Colonic mucosa (tissue), 4 donors: ENCODE measurements around the gene MYO9B. TPM values are rescaled to one million over a fixed set of nuclear protein-coding genes. Genes with fewer than 3 reads are reported as not detected.
"Not testable (repeated sequence)": the region's sequence is repeated elsewhere in the genome, so short reads cannot be mapped to it uniquely, and the experiment has no call there.

ENCODE experiments used
- DNase-seq: peaks from one replicate; pipeline ENCODE4 v3.0.0-alpha.2; 2020
- H3K27ac ChIP-seq: fragments of 200-600 bp; one replicate; pipeline ENCODE4 v1.8.0; 2021
- H3K27me3 ChIP-seq: fragments of 200-600 bp; one replicate; pipeline ENCODE4 v1.8.0; 2021
- H3K36me3 ChIP-seq: fragments of 200-600 bp; one replicate; pipeline ENCODE4 v1.8.0; 2021
- H3K4me1 ChIP-seq: fragments of 200-600 bp; one replicate; pipeline ENCODE4 v1.8.0; 2021; ENCODE audit warnings: mild to moderate bottlenecking
- H3K4me3 ChIP-seq: fragments of 200-600 bp; one replicate; pipeline ENCODE4 v1.8.0; 2021
- H3K9ac ChIP-seq, 2 donors: one replicate each; pipeline ENCODE4 v1.7.0; 2013; ENCODE audit warnings: control low read depth in 2 of 2, low read depth in 2 of 2, low read length in 2 of 2
- H3K9me3 ChIP-seq: fragments of 200-600 bp; one replicate; pipeline ENCODE4 v1.8.0; 2021
- intact Hi-C: fragments of 100-400 bp; cut with DNase I; formaldehyde crosslinking; loops from one replicate; pipeline ENCODE4 v1.14.1; 2022
- total RNA-seq, 2 donors: library from RNA; stranded (reverse); fragmentation: NEBNext Ultra II Directional in 1 of 2; extraction: Animal tissue kit (Norgen Biotek cat#: 25700) in 1 of 2; gene quantifications; one replicate each; pipeline ENCODE4 v1.2.1, GENCODE V29; 2021
- TF ChIP-seq, protein P1 (sequence below): fragments of 200-600 bp; IDR thresholded peaks from one replicate; pipeline ENCODE4 v1.8.0; 2022; ENCODE audit warnings: antibody characterized with exemption, mild to moderate bottlenecking
- donor health status: healthy.
- donor health status: DM: no; HTN: no; CAD: no.
- donor health status: DM: no; HTN: no; CAD: no.

Gene MYO9B
- total RNA-seq, 2 donors from 2014 or later, result 56.5 to 89.2 TPM

GRCh38 chr19:17138937-17139598 lies 63.5 kb downstream of the MYO9B start:
- DNase-seq, result no peak
- intact Hi-C loops, result no loop called here
- Histone ChIP-seq H3K27me3 (no peaks in the 10 kb centered on the region), H3K4me1 (no peaks in the 10 kb centered on the region), H3K27ac (no peak overlapping the region), H3K9ac (no peak overlapping the region), H3K36me3 (no peaks in the 10 kb centered on the region), H3K4me3 (no peak overlapping the region), H3K9me3 (no peaks in the 10 kb centered on the region)
- TF ChIP-seq, protein P1, sequence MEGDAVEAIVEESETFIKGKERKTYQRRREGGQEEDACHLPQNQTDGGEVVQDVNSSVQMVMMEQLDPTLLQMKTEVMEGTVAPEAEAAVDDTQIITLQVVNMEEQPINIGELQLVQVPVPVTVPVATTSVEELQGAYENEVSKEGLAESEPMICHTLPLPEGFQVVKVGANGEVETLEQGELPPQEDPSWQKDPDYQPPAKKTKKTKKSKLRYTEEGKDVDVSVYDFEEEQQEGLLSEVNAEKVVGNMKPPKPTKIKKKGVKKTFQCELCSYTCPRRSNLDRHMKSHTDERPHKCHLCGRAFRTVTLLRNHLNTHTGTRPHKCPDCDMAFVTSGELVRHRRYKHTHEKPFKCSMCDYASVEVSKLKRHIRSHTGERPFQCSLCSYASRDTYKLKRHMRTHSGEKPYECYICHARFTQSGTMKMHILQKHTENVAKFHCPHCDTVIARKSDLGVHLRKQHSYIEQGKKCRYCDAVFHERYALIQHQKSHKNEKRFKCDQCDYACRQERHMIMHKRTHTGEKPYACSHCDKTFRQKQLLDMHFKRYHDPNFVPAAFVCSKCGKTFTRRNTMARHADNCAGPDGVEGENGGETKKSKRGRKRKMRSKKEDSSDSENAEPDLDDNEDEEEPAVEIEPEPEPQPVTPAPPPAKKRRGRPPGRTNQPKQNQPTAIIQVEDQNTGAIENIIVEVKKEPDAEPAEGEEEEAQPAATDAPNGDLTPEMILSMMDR, result no peak

- DNase-seq, H3K36me3 ChIP-seq, intact Hi-C loops, H3K27ac ChIP-seq, H3K27me3 ChIP-seq, H3K4me3 ChIP-seq, H3K4me1 ChIP-seq, H3K9me3 ChIP-seq, H3K9ac ChIP-seq: not testable (repeated sequence)
These were observed 69.2 kb downstream of the MYO9B start for GRCh38 chr19:17144771-17145170.

DNA sequence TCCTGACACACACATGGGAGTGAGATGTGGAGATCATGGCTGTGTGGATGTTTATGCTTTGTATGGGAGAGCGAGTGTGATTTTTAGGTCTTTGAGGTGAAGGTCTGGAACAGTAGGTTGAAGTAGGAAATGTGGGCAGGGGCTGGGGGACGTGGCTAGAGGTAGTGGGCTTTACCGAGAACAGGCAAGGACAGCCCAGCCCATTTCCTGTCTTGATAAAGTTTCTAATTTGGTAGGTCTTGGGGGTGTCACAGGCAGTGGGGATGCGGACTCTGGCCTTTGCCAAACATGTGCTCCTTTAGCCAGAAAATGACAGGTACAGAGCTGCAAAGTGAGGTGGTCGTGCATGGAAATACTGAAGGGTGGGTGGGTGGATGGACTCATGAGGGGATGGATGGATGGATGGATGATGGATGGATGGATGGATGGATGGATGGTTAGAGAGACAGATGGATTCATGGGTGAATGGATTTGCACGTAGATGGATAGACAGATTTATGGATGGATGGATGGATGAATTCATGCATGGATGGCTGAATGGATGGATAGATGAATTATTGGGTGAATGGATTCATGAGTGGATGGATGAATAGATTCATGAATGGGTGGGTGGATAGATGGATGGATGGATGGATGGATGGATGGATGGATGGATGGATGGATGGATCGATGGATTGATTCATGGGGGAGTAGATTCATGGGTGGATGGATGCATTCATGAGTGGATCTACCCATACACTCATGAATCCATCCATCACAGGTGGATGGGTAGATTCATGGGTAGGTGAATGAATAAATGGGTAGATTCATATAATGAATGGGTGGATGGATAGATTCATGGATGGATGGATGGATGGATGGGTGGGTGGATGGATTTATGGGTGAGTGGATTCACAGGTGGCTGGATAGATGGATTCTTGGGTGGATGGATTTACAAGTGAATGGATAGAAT lies 70.2 kb downstream of the MYO9B start:
- no peaks in the 10 kb centered on the region for H3K9me3 ChIP-seq
- TF ChIP-seq, protein P1, result no peak
- intact Hi-C loops, result no loop called here
- no peaks in the 10 kb centered on the region for H3K36me3 ChIP-seq
- no peaks in the 10 kb centered on the region for H3K27me3 ChIP-seq
- DNase-seq, result no peak
- H3K4me1 ChIP-seq, result no peaks in the 10 kb centered on the region
- no peak overlapping the region for H3K9ac ChIP-seq
- no peak overlapping the region for H3K4me3 ChIP-seq
- no peak overlapping the region for H3K27ac ChIP-seq

- no peak overlapping the region for H3K9ac ChIP-seq
- H3K4me1 ChIP-seq, result no peaks in the 10 kb centered on the region
- TF ChIP-seq, protein P1, result no peak
- H3K27me3 ChIP-seq, result no peaks in the 10 kb centered on the region
- no peak overlapping the region for H3K4me3 ChIP-seq
- H3K27ac ChIP-seq, result no peak overlapping the region
- no peaks in the 10 kb centered on the region for H3K9me3 ChIP-seq
- DNase-seq, result no peak
- intact Hi-C loops, result no loop called here
- H3K36me3 ChIP-seq, result no peaks in the 10 kb centered on the region
These were observed 72.6 kb downstream of the MYO9B start for GRCh38 chr19:17148130-17148529.

DNA sequence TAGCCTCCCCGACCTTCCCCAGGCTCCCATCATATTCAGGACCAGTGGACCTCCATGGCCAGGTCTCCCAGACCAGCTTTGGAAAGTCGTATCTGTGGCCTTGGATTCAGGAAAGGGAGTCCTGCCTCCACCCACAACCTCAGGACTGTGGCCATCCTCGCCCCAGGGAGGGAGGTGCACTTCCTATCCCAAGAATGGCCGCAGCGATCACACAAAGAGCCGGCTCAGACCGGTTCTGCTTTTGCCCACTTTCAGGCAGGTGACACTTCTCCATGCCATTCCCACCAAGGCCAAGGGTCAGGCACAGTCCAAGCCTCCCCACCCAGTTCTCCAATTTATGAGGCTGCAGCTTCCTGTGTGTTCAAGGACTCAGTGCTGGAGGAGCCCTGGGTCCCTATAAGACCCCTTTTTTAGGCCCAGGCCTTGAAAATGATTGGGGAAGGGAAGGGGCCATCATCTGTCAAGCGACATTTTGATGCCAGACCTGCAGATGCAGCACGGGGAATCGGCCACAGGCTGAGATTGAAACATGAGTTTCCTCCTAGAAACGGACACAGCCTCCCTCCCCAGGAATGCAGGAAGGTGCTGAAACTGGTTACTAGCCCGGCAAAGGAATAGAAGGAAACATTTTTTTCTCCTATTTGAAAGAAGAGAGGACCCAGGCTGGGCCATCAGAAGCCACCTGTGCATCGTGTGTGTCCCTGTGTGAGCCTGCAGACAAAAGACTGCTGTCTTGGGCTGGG lies 74.0 kb downstream of the MYO9B start:
- Histone ChIP-seq H3K27me3 (no peaks in the 10 kb centered on the region), H3K9ac (no peak overlapping the region), H3K9me3 (no peaks in the 10 kb centered on the region), H3K4me1 (no peaks in the 10 kb centered on the region), H3K36me3 (peaks cover 11% of the 10 kb centered on the region), H3K4me3 (no peak overlapping the region), H3K27ac (no peak overlapping the region)
- TF ChIP-seq, protein P1, result no peak
- intact Hi-C loops, result no loop called here
- peak; percentile 32 for DNase-seq
